HG03280 (cell line): ENCODE data around the gene MUC5AC.
"Not testable (repeated sequence)": the region's sequence is repeated elsewhere in the genome, so short reads cannot be mapped to it uniquely, and the experiment has no call there.

Source experiments
- ATAC-seq: cut with Tn5 transposase; IDR thresholded peaks from one replicate; pipeline ENCODE4 v1.9.1; 2021; ENCODE audit warnings: mild to moderate bottlenecking, moderate library complexity; ENCODE audit not compliant: unreplicated experiment

MUC5AC gene

GRCh38 chr11:1140642-1141490 is 16.9 kb upstream of the MUC5AC start:
- ATAC-seq: no peak

GRCh38 chr11:1146365-1146764 is 11.4 kb upstream of the MUC5AC start:
- no peak for ATAC-seq

- ATAC-seq: no peak
These were observed 10.0 kb upstream of the MUC5AC start for GRCh38 chr11:1147792-1148191.

GRCh38 chr11:1148752-1149180 is 9.0 kb upstream of the MUC5AC start:
- ATAC-seq: no peak

GRCh38 chr11:1149545-1149944 is 8.2 kb upstream of the MUC5AC start:
- ATAC-seq: no peak

- ATAC-seq: no peak
These were observed 7.6 kb upstream of the MUC5AC start for GRCh38 chr11:1150116-1150515.

- ATAC-seq: no peak
These were observed 6.9 kb upstream of the MUC5AC start for GRCh38 chr11:1150769-1151365.

GRCh38 chr11:1151366-1152315 is 6.1 kb upstream of the MUC5AC start:
- ATAC-seq: no peak

- no peak for ATAC-seq
These were observed 5.2 kb upstream of the MUC5AC start for GRCh38 chr11:1152316-1153104.

- ATAC-seq: no peak
These were observed 4.4 kb upstream of the MUC5AC start for GRCh38 chr11:1153105-1153950.

- ATAC-seq: no peak
These were observed 3.7 kb upstream of the MUC5AC start for GRCh38 chr11:1153951-1154493.

- not testable (repeated sequence) for ATAC-seq
These were observed 3.1 kb upstream of the MUC5AC start for GRCh38 chr11:1154656-1155055.

GRCh38 chr11:1155274-1155693 is 2.5 kb upstream of the MUC5AC start:
- ATAC-seq: no peak

GRCh38 chr11:1156506-1157340 is 1.0 kb upstream of the MUC5AC start:
- no peak for ATAC-seq

- no peak for ATAC-seq
These were observed 460 bp upstream of the MUC5AC start for GRCh38 chr11:1157341-1157644.

- no peak for ATAC-seq
These were observed 1.1 kb downstream of the MUC5AC start for GRCh38 chr11:1158681-1159487.

- ATAC-seq: not testable (repeated sequence)
These were observed 1.9 kb downstream of the MUC5AC start for GRCh38 chr11:1159488-1160220.
